HG03520 (cell line): Measurements from ENCODE around the gene CFAP74.
"Not testable (repeated sequence)": the region's sequence is repeated elsewhere in the genome, so short reads cannot be mapped to it uniquely, and the experiment has no call there.

ENCODE experiments used
- ATAC-seq: cut with Tn5 transposase; IDR thresholded peaks from one replicate; pipeline ENCODE4 v1.9.1; 2021; ENCODE audit warnings: mild to moderate bottlenecking, moderate library complexity; ENCODE audit not compliant: unreplicated experiment

The CFAP74 gene

GRCh38 chr1:1987142-1987510 lies 16.5 kb downstream of the CFAP74 start:
- ATAC-seq, result no peak

DNA sequence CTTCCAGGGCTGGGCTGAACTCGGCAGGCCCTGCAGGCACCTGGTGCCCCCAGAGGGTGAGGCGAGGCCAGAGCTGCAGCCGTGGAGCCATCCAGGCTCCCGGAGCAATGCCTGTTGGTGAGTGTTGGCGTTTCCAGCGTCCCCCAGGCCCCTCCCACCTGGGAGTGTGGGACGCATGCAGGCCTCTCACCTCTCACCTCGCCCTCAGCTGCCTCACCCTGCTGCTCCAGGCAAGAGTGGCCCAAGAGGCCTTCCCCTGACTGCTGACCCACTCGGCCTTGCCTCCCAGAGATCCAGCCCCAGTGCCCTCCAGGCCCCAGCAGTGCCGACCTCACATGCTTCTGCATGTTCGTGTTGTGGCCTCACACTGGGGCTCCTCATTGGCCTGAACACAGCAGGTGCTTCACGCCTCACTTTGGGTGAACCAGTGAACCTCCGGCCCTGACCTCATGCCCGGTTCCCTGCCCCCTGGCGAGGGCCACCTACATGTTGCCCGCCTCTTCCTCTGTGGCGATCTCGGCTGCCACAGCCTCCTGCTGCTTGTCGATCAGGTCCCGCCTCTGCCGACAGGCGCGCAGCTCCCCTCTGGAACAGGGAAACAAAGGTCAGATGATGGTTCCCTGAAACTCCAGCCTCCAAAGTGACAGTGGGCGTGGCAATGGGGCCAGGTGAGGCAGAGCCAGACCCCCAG lies 17.0 kb downstream of the CFAP74 start:
- no peak for ATAC-seq

DNA sequence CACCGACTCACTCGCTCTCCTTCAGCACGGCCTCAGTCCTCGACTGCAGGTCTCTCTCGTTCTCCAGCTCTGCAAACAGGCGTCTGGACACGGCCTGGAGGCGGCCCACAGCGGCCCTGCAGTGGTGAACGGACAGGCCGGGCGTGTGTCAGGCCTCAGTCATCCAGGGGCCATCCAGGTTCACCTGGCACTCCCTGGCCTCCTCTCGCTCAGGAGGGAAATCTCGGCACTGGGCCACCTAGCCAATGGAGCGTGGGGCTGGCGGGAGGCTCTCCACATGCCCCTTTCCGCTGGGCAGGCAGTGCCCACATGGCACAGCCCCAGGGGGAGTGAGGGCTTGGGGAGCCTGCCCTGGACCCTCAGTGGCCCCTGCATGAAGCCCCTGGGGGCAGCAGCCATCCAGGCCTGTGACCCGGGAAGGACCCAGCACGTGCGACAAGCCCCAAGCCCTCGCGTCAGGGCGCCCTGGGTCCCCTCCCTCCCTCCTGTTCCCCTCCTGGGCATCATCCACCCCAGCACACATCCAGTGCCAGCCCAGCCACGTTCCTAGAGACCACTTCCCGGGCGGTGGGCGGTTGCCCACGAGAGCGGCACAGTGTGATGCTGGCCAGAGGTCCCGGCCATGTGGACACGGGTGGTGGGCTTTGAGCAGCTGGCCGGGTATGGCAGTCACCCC lies 18.1 kb downstream of the CFAP74 start:
- ATAC-seq, result no peak

DNA sequence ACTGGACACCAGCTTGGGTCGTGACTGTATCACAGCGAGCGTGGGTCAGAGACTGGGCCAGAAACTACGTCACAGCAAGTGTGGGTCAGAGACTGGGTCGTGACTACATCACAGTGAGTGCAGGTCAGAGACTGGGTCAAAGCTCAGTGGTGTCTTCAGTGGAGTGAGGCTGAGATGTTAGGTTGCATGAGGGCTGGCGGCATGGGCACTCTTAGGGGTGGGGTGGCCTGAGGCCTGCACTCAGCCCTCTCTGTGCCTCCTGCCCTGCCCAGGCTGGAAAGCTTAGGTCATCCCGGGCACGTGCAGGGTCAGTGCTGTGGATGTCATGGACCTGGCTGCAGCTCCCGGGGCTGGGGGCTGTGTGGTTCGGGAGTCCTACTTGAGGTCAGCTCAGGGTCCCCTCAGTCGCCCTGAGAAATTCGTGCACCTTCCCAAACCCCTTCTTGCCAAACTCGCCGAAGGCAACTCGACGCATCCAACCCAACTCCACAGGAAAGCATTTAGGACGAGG lies 19.0 kb downstream of the CFAP74 start:
- no peak for ATAC-seq

GRCh38 chr1:1982379-1983232 lies 21.0 kb downstream of the CFAP74 start:
- ATAC-seq, result no peak

GRCh38 chr1:1981631-1982327 lies 21.8 kb downstream of the CFAP74 start:
- ATAC-seq, result not testable (repeated sequence)

DNA sequence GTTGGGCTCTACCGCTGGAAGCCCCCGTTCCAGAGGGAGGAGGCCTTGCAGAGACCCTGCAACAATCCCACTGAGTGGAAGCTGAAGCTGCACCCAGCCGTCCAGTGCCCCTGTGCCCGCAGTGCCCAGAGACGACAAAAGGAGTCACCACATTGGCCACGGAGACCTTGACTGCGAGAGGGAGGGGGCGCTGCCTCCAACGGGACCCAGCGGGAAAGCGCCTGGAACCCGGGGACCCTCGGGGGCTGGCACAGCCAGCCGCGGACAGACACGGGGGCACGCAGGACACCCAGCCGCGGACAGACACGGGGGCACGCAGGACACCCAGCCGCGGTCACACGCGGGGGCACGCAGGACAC lies 22.5 kb downstream of the CFAP74 start:
- ATAC-seq, result no peak

GRCh38 chr1:1980467-1981141 lies 23.0 kb downstream of the CFAP74 start:
- ATAC-seq, result no peak

GRCh38 chr1:1979482-1980165 lies 24.0 kb downstream of the CFAP74 start:
- no peak for ATAC-seq

- not testable (repeated sequence) for ATAC-seq
Observed at GRCh38 chr1:1978690-1979481, 24.7 kb downstream of the CFAP74 start.

GRCh38 chr1:1978108-1978507 lies 25.5 kb downstream of the CFAP74 start:
- no peak for ATAC-seq

- no peak for ATAC-seq
Observed at GRCh38 chr1:1976031-1976430, 27.6 kb downstream of the CFAP74 start.

DNA sequence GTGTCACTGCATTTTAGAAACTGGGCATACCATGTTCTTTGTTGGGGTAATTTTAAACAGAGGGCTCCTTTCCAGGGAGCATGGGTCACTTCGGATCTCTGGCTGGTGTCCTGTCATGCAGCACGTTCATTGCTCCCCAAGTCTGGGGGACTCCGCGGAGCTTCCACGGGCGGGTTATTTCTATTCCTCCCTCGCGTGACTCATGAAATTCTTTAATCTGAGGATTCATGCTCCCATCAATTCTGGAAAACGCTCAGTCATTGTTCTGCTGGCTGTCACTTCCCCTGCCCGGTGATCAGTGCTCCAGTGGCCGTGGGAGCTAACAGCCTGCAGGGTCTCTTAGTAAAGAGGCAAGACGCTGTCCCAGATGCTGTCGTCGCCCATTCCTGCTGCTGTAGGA lies 28.1 kb downstream of the CFAP74 start:
- ATAC-seq, result no peak

GRCh38 chr1:1974834-1975233 lies 28.8 kb downstream of the CFAP74 start:
- no peak for ATAC-seq

- no peak for ATAC-seq
Observed at GRCh38 chr1:1973716-1974642, 29.6 kb downstream of the CFAP74 start.

DNA sequence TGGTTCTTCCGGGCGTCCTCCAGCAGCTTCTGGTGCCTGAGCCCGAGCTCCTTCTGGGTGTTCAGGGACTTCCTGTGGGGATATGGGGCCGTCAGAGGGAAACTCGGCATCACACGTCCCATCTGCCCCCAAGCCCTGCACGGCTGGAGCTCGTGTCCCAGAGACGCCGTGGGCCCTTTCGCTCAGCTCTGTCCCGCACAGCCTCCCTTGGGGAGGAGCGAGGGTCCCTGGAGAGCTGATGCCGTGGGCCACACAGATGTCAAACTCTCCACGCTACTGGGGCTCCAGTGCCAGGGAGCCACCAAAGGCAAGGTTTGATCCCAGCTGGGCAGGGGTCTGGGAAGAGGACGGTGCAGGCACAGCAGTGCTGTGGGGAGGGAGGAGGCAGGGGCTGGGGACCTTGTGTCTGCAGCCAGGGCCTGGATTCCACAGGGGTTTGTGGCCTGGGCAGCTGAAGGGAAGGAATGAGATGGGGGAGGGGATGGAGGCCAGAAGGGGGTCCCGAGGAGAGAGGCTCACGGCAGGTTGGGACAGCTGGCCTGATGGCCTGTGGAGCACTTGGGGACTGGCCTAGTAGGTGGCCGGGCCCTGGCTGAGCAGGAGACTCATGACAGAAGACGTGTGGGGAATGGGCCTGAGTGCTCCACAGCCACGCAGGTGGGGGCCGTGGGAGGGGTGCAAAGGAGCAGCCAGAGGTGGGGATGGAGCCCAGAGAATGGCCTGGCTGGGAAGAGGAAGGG lies 30.4 kb downstream of the CFAP74 start:
- no peak for ATAC-seq

DNA sequence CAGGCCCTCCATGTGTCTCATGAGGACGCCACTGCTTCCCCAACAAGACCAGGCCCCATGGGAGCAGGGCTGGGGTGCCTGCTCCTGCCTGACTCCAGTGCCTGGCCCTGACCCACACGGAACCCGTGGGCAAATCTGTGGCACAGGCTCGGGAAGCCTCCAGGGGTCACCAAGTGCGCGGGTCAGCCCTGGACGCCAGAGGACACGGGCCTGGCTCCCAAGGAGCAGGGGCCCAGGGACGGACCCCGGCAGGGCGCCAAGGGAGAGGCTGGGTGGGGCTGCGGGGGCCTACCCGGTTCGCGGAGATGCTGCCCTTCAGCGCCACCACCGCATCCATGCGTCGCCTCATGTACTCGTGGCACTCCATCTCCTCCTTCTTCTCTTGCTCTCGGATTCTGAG lies 31.9 kb downstream of the CFAP74 start:
- no peak for ATAC-seq
